Endometrium (tissue), 2 donors: ENCODE measurements around the gene TANGO2.

Experiments used
- FAIRE-seq: peaks from 2 replicates; lab custom pipeline; 2012; peaks lifted over from hg19 to GRCh38; lab: Jason Lieb, UNC
- donor health status: control.
- donor health status: control.

Gene TANGO2

GRCh38 chr22:20013382-20013871 is 7.5 kb upstream of the TANGO2 start:
- no peak for FAIRE-seq

DNA sequence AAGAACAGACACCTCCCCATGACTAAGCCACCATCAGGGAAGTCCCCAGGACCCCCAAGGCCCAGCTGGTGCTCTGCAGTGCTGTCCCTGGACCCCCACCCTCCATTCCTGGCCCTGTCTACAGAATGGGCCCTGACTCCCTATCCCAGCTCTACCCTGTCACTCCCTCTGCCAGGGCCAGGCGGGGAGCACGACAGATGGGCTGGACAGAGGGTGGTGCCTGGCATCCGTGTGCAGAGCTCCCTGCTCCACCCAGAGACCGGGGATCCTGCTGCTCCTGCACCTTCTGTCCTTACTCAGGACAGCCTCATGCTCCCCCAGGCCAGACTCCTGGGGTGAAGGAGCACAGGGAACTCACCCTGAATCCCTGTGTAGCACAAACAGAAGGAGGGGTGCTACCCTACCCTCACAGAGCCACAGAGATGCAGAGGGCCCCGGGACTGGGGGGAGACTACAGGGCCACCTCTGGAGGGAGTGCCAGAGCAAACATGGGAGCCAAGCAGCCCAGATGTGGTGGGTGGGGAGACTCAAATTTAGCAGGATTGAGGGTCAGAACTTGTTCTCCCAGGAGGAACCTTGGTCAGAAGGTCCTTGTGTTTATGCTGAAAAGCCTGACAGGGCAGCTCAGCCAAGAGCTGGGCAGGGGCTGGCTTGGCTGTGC is 6.3 kb upstream of the TANGO2 start:
- FAIRE-seq: no peak

DNA sequence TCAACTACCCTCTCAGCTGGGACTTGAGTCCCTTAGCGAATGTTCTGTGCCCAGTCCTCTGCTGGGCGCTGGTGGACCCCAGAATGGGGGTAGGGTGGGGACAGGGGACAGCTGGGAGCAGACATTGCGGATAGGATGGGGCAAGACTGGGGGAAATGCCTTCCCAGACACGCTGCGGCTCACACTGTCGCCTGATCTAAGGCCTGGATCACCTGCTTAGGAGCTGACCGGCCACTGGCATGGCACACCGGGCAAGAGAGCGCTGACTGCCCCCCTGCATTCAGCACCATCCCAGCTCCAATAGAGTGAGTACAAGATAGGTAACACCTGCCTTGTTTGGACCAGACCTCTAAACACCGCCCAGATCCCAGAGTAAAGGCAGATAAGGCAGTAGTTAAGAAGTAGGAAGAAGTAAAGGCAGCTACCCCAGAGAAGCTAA is 5.7 kb upstream of the TANGO2 start:
- FAIRE-seq: no peak

GRCh38 chr22:20015971-20016733 is 4.8 kb upstream of the TANGO2 start:
- FAIRE-seq: no peak

- no peak for FAIRE-seq
These were observed 3.9 kb upstream of the TANGO2 start, which contains the start of gene ARVCF for GRCh38 chr22:20016734-20017621. TSS of gene ARVCF (minus strand) at chr22:20016823. CDS start at chr22:19990794, 26,029 bp downstream.

DNA sequence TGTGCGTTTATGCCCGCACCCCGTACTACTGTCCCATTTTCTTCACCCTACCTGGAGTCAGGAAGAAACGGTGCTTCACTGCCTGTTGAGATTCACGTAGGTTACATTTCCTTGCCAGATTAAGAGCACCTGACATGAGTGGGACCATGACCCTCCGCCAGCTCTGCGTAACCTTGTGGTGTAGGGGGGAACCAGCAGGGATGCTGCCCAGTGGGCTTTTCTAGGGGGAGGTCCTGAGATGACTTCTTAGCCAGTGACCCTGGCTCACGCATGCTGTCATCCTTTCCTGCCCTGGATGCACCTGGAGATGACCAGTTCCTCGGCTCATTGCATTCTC is 3.3 kb upstream of the TANGO2 start:
- FAIRE-seq: no peak

DNA sequence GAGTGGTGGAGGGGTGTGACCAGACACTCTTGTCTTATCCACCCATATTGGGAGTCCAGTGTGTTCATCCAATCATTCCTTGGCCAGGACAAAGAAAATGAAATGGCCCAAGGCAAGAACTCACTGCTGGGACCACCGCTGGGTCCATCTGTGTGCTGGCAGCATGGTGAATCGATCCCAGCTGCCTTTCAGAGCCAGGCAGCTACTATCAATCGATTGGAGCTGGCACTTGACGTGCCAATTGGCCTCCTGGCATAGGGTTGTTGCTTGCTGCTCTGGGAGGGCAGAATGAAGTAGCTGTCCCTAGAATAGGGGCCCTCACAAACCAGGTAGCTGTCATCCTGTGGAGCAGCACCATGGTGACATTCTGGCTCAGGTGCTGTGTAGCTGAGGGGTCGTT is 2.9 kb upstream of the TANGO2 start:
- no peak for FAIRE-seq

- no peak for FAIRE-seq
These were observed 1.0 kb upstream of the TANGO2 start for GRCh38 chr22:20019661-20020532.

DNA sequence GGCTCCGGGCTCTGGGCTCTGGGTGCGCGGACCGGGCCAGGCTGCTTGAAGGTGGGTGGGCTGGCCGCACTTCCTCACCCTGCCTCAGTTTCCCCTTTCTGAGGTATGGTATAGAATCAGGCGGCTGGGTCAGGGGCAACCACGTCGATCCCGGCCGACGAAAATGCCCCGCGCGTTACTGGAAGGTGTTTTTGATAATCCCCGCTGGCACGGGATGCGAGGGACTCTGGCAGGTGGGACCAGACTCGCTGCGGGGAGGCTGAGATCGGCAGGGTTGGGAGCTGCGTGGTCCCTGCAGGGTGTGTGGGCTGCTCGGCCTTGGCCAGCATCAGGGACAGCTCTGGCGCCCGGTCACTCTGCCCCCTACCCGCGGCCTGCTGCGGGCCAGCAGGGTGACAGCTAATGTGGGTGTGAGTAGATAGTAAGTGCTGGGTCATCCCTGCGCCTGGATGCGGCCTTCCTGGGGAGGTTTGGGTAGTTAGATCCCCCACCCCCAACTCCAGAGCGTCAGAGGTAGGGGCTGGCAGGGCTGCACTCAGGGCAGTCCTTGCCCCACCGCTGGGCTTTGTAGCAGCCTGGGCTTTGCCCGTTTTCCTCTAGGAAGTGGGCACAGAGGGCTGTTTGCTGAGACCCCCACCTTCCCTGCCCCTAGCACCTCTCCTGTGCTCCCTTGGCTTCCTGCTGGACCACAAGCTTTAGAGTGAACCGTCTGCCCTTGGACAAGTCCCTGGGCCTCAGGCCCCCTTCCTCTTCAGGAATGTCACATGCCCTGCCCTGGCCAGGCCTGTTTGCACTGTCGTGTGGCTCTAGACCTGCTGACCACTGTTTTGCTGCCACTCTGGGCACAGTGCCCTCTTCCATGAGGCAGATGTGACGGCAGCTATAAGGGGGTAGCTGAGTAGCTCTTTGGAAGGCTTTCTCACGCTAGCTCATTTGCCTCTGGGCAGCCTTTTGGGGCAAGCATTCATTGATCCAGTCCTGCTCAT is 579 bp downstream of the TANGO2 start:
- no peak for FAIRE-seq

GRCh38 chr22:20022231-20022977 is 1.5 kb downstream of the TANGO2 start:
- FAIRE-seq: no peak

DNA sequence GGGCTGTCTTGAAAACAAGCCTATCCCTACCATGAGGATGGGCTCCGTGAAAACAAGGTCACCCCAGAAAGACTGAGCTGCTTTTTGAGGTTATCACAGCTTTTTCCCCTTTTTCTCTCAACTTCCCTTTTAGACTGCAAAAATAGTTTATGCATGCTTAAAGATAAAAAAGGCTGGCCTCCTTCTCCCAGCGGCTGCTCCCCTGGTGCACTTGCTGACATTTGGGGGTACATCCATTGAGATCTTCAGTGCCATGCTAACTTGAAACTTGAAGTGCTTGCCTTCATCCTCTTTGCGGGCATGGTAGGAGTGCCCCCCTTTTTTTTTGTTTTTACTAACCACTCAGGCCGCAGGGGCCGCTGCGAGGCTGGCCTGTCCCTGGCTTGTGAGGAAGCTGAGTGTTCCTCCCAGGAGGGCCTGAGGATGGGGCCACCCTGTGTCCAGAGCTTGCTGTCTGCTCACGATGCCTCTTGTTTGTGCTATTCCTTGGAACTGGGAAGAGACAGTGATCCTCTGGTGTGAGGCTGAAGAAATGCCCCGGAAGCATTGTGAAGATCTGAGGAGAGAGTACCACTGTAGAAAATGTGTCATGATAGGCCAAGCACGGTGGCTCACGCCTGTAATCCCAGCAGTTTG is 2.2 kb downstream of the TANGO2 start:
- FAIRE-seq: no peak

GRCh38 chr22:20024225-20024624 is 3.3 kb downstream of the TANGO2 start:
- no peak for FAIRE-seq

GRCh38 chr22:20024650-20025397 is 3.9 kb downstream of the TANGO2 start:
- no peak for FAIRE-seq

DNA sequence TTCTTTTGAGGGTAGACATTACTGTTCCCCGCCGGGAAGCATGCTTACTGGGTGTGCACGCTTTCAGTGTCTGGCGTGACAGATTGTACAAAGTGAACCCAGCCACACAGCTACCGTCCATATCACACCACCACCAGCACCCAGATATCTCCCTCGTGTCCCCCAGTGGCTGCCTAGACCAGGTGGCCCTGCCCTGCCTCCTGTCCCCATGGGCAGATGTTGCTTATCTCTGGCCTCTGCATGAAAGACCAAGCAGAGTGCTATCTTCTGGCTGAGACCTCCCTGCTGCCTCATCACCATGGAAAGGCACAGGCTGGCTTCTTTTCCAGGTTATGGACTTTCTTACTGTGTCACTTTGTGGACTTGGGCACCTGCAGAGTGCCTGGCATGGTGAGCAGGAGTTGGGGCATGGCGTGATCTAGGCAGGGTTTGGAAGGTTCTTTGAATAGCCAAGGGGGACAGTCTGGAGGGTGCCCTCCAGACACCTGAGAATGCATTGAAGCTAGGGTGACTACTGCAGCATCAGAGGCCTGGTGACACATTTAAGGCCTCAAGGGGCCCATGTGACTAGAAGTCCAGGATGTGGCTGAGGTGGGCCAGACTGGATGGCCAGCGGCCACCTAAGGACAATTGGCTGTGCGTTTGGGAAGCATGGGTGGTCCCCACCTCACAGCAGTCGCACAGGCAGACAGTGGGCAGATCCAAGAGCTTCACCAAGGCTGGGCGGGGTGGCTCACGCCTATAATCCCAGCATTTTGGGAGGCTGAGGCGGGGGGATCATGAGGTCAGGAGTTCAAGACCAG is 4.7 kb downstream of the TANGO2 start:
- FAIRE-seq: no peak

GRCh38 chr22:20026204-20026908 is 5.4 kb downstream of the TANGO2 start:
- no peak for FAIRE-seq

GRCh38 chr22:20026996-20027601 is 6.2 kb downstream of the TANGO2 start:
- no peak for FAIRE-seq
